Ishikawa (cell line): ENCODE results near the gene AADACL3.

ENCODE experiments used
- CEBPB ChIP-seq: IDR thresholded peaks from 2 replicates; pipeline ENCODE4 v1.6.1; 2012
- CREB1 ChIP-seq: IDR thresholded peaks from 2 replicates; pipeline ENCODE4 v1.6.1; 2012; ENCODE audit warnings: low read depth
- EGR1 ChIP-seq: IDR thresholded peaks from 2 replicates; pipeline ENCODE4 v1.6.1; 2012
- EP300 ChIP-seq: IDR thresholded peaks from 2 replicates; pipeline ENCODE4 v1.6.1; 2012; ENCODE audit warnings: borderline replicate concordance
- MAX ChIP-seq: IDR thresholded peaks from 2 replicates; pipeline ENCODE4 v1.6.1; 2012
- NFIC ChIP-seq: IDR thresholded peaks from 2 replicates; pipeline ENCODE4 v1.6.1; 2012
- RAD21 ChIP-seq: IDR thresholded peaks from 2 replicates; pipeline ENCODE4 v1.6.1; 2012; ENCODE audit warnings: low read depth
- TAF1 ChIP-seq: IDR thresholded peaks from 2 replicates; pipeline ENCODE4 v1.6.1; 2012; ENCODE audit warnings: low read depth, mild to moderate bottlenecking
- TEAD4 ChIP-seq: IDR thresholded peaks from 2 replicates; pipeline ENCODE4 v1.6.1; 2012
- USF1 ChIP-seq: IDR thresholded peaks from 2 replicates; pipeline ENCODE4 v1.6.1; 2012
- YY1 ChIP-seq: IDR thresholded peaks from 2 replicates; pipeline ENCODE4 v1.6.1; 2012; ENCODE audit warnings: low read depth
- TF ChIP-seq, protein P1 (sequence below): IDR thresholded peaks from 2 replicates; pipeline ENCODE4 v1.6.1; 2012; ENCODE audit warnings: low read depth, mild to moderate bottlenecking

- TF ChIP-seq TAF1 (no peak), EGR1 (no peak), EP300 (no peak), TEAD4 (no peak), NFIC (no peak), MAX (no peak), RAD21 (no peak), USF1 (no peak), CEBPB (no peak), YY1 (no peak), CREB1 (no peak)
- TF ChIP-seq, protein P1, sequence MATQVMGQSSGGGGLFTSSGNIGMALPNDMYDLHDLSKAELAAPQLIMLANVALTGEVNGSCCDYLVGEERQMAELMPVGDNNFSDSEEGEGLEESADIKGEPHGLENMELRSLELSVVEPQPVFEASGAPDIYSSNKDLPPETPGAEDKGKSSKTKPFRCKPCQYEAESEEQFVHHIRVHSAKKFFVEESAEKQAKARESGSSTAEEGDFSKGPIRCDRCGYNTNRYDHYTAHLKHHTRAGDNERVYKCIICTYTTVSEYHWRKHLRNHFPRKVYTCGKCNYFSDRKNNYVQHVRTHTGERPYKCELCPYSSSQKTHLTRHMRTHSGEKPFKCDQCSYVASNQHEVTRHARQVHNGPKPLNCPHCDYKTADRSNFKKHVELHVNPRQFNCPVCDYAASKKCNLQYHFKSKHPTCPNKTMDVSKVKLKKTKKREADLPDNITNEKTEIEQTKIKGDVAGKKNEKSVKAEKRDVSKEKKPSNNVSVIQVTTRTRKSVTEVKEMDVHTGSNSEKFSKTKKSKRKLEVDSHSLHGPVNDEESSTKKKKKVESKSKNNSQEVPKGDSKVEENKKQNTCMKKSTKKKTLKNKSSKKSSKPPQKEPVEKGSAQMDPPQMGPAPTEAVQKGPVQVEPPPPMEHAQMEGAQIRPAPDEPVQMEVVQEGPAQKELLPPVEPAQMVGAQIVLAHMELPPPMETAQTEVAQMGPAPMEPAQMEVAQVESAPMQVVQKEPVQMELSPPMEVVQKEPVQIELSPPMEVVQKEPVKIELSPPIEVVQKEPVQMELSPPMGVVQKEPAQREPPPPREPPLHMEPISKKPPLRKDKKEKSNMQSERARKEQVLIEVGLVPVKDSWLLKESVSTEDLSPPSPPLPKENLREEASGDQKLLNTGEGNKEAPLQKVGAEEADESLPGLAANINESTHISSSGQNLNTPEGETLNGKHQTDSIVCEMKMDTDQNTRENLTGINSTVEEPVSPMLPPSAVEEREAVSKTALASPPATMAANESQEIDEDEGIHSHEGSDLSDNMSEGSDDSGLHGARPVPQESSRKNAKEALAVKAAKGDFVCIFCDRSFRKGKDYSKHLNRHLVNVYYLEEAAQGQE = no peak
Measured at GRCh38 chr1:12678820-12679219, 37.1 kb upstream of the AADACL3 start.
